MCF 10A (cell line): Measurements from ENCODE around the gene TMEM18. TPM values are rescaled to one million over a fixed set of nuclear protein-coding genes. Genes with fewer than 3 reads are reported as not detected.

Source experiments
- BruUV-seq: library from RNA; stranded (reverse); fragments of 400-500 nt; replicated peaks from 2 replicates; lab custom pipeline; 2021; lab: Mats Ljungman, UMichigan
- CTCF ChIA-PET: fragments of 300-600 bp; sonication (Branson Sonifier 250); formaldehyde crosslinking; extraction: SDS; loops from one replicate; lab custom pipeline; 2021; ENCODE audit warnings: antibody characterized with exemption, inconsistent platforms; lab: Yijun Ruan, JAX
- POLR2A ChIA-PET: fragments of 300-600, 350-650 bp; sonication (Branson Sonifier 250); formaldehyde crosslinking; extraction: SDS; loops from one replicate; lab custom pipeline; 2020; ENCODE audit warnings: antibody characterized with exemption, inconsistent platforms; lab: Yijun Ruan, JAX
- DNase-seq: peaks from one replicate; pipeline ENCODE4 v3.0.0-alpha.2; 2018; ENCODE audit not compliant: unreplicated experiment
- H3K27ac Mint-ChIP-seq: one replicate; pipeline ENCODE4 v1.8.0; 2022; ENCODE audit warnings: mild to moderate bottlenecking, low read depth, mixed read lengths; ENCODE audit not compliant: unreplicated experiment
- H3K27me3 Mint-ChIP-seq: one replicate; pipeline ENCODE4 v1.8.0; 2022; ENCODE audit warnings: mixed read lengths; ENCODE audit not compliant: insufficient read depth, unreplicated experiment
- H3K36me3 Mint-ChIP-seq: one replicate; pipeline ENCODE4 v1.8.0; 2022; ENCODE audit warnings: mild to moderate bottlenecking, moderate library complexity, mixed read lengths; ENCODE audit not compliant: insufficient read depth, unreplicated experiment
- H3K4me1 Mint-ChIP-seq: one replicate; pipeline ENCODE4 v1.8.0; 2022; ENCODE audit warnings: mixed read lengths; ENCODE audit not compliant: insufficient read depth, unreplicated experiment
- H3K4me3 Mint-ChIP-seq: one replicate; pipeline ENCODE4 v1.8.0; 2022; ENCODE audit warnings: mild to moderate bottlenecking, moderate library complexity, mixed read lengths; ENCODE audit not compliant: unreplicated experiment
- H3K9me3 Mint-ChIP-seq: one replicate; pipeline ENCODE4 v1.8.0; 2022; ENCODE audit warnings: mixed read lengths; ENCODE audit not compliant: unreplicated experiment
- CTCF ChIP-seq: fragments of 200-600 bp; IDR thresholded peaks from one replicate; pipeline ENCODE4 v1.8.0; 2022; ENCODE audit warnings: antibody characterized with exemption, mild to moderate bottlenecking; ENCODE audit not compliant: unreplicated experiment
- intact Hi-C: fragments of 100-400 bp; cut with micrococcal nuclease; formaldehyde crosslinking; loops from 2 replicates; pipeline ENCODE4 v1.14.1; 2022
- total RNA-seq: library from RNA; stranded (reverse); gene quantifications from 2 replicates; pipeline ENCODE4 v1.2.3, GENCODE V29; 2022

TMEM18 gene
- total RNA-seq, 1 experiment from 2014 or later = 25.1 TPM

GRCh38 chr2:675051-675450 lies 2.2 kb downstream of the TMEM18 start:
- no peak for TF ChIP-seq CTCF
- Mint-ChIP-seq H3K4me3 (no peak overlapping the region), H3K27me3 (no peaks in the 10 kb centered on the region), H3K4me1 (peaks cover 31% of the 10 kb centered on the region), H3K9me3 (no peaks in the 10 kb centered on the region), H3K27ac (no peak overlapping the region), H3K36me3 (peaks cover 23% of the 10 kb centered on the region)
- no peak for DNase-seq
- intact Hi-C loops = no loop called here
- POLR2A ChIA-PET = no interaction called here
- CTCF ChIA-PET = interaction anchor here (0.7 to 0.9 kb wide), 2 partner anchors 37 to 875 kb away, joined by 3 read pairs; no protein-coding TSS in a partner anchor
- BruUV-seq = no TSS peak

GRCh38 chr2:674321-674985 lies 2.8 kb downstream of the TMEM18 start:
- H3K9me3 Mint-ChIP-seq = no peaks in the 10 kb centered on the region

GRCh38 chr2:673615-674320 lies 3.4 kb downstream of the TMEM18 start:
- Mint-ChIP-seq H3K4me3 (no peak overlapping the region), H3K36me3 (peaks cover 19% of the 10 kb centered on the region), H3K9me3 (no peaks in the 10 kb centered on the region), H3K27me3 (no peaks in the 10 kb centered on the region), H3K27ac (no peak overlapping the region), H3K4me1 (peaks cover 33% of the 10 kb centered on the region)
- TF ChIP-seq CTCF = no peak
- ChIA-PET POLR2A (no interaction called here), CTCF (interaction anchor here (0.7 to 1.4 kb wide), 2 partner anchors 144 to 826 kb away, joined by 3 to 5 read pairs; no protein-coding TSS in a partner anchor)
- no peak for DNase-seq
- BruUV-seq = no TSS peak
- intact Hi-C loops = no loop called here

More at GRCh38 chr2:674321-674985, 2.8 kb downstream of the TMEM18 start:
- TF ChIP-seq CTCF = no peak
- H3K4me3 Mint-ChIP-seq = no peak overlapping the region
- POLR2A ChIA-PET = no interaction called here
- H3K27ac Mint-ChIP-seq = no peak overlapping the region
- intact Hi-C loops = no loop called here
- BruUV-seq = no TSS peak
- peaks cover 33% of the 10 kb centered on the region for H3K4me1 Mint-ChIP-seq
- H3K36me3 Mint-ChIP-seq = peaks cover 23% of the 10 kb centered on the region
- no peaks in the 10 kb centered on the region for H3K27me3 Mint-ChIP-seq
- no peak for DNase-seq
- CTCF ChIA-PET = interaction anchor here (0.9 kb wide), 1 partner anchor 36 kb away, joined by 3 read pairs; no protein-coding TSS in a partner anchor

- intact Hi-C loops = no loop called here
- no peak overlapping the region for H3K27ac Mint-ChIP-seq
- H3K36me3 Mint-ChIP-seq = peaks cover 19% of the 10 kb centered on the region
- H3K27me3 Mint-ChIP-seq = no peaks in the 10 kb centered on the region
- TF ChIP-seq CTCF = no peak
- no peak overlapping the region for H3K4me3 Mint-ChIP-seq
- no peak for DNase-seq
- H3K9me3 Mint-ChIP-seq = no peaks in the 10 kb centered on the region
- ChIA-PET POLR2A (no interaction called here), CTCF (interaction anchor here (0.7 to 1.4 kb wide), 2 partner anchors 143 to 827 kb away, joined by 3 to 5 read pairs; no protein-coding TSS in a partner anchor)
- H3K4me1 Mint-ChIP-seq = peaks cover 31% of the 10 kb centered on the region
- BruUV-seq = no TSS peak
Observed at GRCh38 chr2:673016-673415, 4.2 kb downstream of the TMEM18 start.
